Esophagus muscularis mucosa (tissue), 4 donors: ENCODE measurements around the gene COMMD1. TPM values are rescaled to one million over a fixed set of nuclear protein-coding genes. Genes with fewer than 3 reads are reported as not detected.

Experiments used
- DNase-seq: peaks from one replicate; pipeline ENCODE4 v3.0.0-alpha.2; 2017; ENCODE audit errors: extremely low spot score
- H3K27ac ChIP-seq, 4 donors: fragments of 200-600 bp; sonication (generic); replicated peaks in 1 of 4; 1 replicate in 3 of 4; 2 replicates in 1 of 4; pipeline ENCODE4 v1.5.1; 2016 to 2019; ENCODE audit warnings: mild to moderate bottlenecking in 1 of 4
- H3K27me3 ChIP-seq, 4 donors: fragments of 200-600 bp; sonication (generic); one replicate each; pipeline versions ENCODE4 v1.5.1 to v1.6.0; 2016 to 2019
- H3K36me3 ChIP-seq, 4 donors: fragments of 200-600 bp; sonication (generic); one replicate each; pipeline ENCODE4 v1.5.1; 2016 to 2019
- H3K4me1 ChIP-seq, 4 donors: fragments of 200-600 bp; sonication (generic); one replicate each; pipeline ENCODE4 v1.5.1; 2016 to 2019
- H3K4me3 ChIP-seq, 4 donors: fragments of 200-600 bp; sonication (generic); 1 replicate in 2 of 4; 2 replicates in 2 of 4; pipeline ENCODE4 v1.5.1; 2016 to 2019; ENCODE audit warnings: mild to moderate bottlenecking in 4 of 4, moderate library complexity in 1 of 4
- H3K9me3 ChIP-seq, 4 donors: fragments of 200-600 bp; sonication (generic); 1 replicate in 3 of 4; 2 replicates in 1 of 4; pipeline ENCODE4 v1.5.1; 2016 to 2019
- CTCF ChIP-seq, 3 experiments: fragments of 200-600 bp in 2 of 3; fragments of 450-650 bp in 1 of 3; sonication (generic) in 2 of 3; IDR thresholded peaks; one replicate each; pipeline ENCODE4 v1.5.1; 2017 to 2019; ENCODE audit warnings: antibody characterized with exemption in 3 of 3, mild to moderate bottlenecking in 2 of 3, moderate library complexity in 1 of 3
- EP300 ChIP-seq: sonication (generic); formaldehyde crosslinking; IDR thresholded peaks from one replicate; pipeline ENCODE4 v1.6.1; 2017; ENCODE audit warnings: antibody characterized with exemption
- POLR2A ChIP-seq: fragments of 450-650 bp; IDR thresholded peaks from one replicate; pipeline ENCODE4 v1.6.1; 2017; ENCODE audit warnings: antibody characterized with exemption, moderate library complexity, mild to moderate bottlenecking, low read depth
- POLR2AphosphoS5 ChIP-seq, 2 donors: sonication (generic); formaldehyde crosslinking; IDR thresholded peaks; one replicate each; pipeline ENCODE4 v1.6.1; 2017; ENCODE audit warnings: antibody characterized with exemption in 2 of 2
- WGBS: methylation state at CpG from one replicate; pipeline ENCODE4 v1.1.5; 2018; 5-methylcytosine and 5-hydroxymethylcytosine counted together
- intact Hi-C: fragments of 100-400 bp; cut with DNase I; formaldehyde crosslinking; loops from one replicate; pipeline ENCODE4 v1.15.1; 2023
- total RNA-seq, 4 donors: library from RNA; depleted of rRNA; stranded (reverse); fragments of >200 nt; gene quantifications; one replicate each; pipeline versions ENCODE4 v1.1.0 to v1.2.1, GENCODE V29; 2016

Gene COMMD1
- total RNA-seq, 4 donors from 2014 or later: 25.1 to 42.4 (median 37.2) TPM

DNA sequence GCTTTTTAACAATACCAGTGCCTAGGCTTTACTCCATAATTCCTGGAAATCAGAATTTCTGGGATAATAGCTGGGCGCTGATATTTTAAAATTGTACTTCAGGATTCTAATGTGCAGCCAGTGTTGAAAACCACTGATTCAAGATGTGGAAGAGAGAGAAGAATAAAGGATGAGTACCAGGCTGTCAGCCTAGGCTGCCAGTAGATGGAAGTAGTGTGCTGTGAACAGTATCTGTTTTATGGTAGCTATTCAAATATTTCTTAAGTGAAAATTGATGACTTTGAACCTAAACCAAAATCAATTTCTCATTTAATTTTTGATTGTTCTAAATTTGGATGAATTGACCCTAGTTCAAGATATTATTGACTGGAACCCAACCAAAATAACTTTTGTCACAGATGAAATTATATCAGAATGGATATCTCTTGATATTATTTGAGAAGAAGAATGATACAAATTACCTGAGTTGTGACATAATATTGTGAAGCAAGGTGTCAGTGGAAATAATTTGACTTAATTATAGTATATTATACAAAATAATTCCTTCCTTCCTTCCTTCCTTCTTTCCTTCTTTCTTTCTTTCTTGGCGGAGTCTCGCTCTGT lies 88.0 kb downstream of the COMMD1 start:
- no peaks in the 10 kb centered on the region for H3K9me3 ChIP-seq
- no peak overlapping the region for H3K4me3 ChIP-seq
- H3K27me3 ChIP-seq: no peaks in the 10 kb centered on the region
- H3K27ac ChIP-seq: no peak overlapping the region
- TF ChIP-seq POLR2A: no peak
- TF ChIP-seq CTCF (IDR thresholded peaks at IDR 0.05): peak; percentile 56 to 71 (median 64)
- no peak for TF ChIP-seq POLR2AphosphoS5 (IDR thresholded peaks at IDR 0.05)
- H3K36me3 ChIP-seq: no peaks in the 10 kb centered on the region
- H3K4me1 ChIP-seq: peaks cover 0 to 10% (median 3%) of the 10 kb centered on the region in 4 donors
- no peak for DNase-seq
- WGBS: 79% methylated on average over 3 of the region's 3 CpGs
- intact Hi-C loops: loop anchor here (5.0 kb wide), 1 partner anchor 419 kb away; no protein-coding TSS in a partner anchor

DNA sequence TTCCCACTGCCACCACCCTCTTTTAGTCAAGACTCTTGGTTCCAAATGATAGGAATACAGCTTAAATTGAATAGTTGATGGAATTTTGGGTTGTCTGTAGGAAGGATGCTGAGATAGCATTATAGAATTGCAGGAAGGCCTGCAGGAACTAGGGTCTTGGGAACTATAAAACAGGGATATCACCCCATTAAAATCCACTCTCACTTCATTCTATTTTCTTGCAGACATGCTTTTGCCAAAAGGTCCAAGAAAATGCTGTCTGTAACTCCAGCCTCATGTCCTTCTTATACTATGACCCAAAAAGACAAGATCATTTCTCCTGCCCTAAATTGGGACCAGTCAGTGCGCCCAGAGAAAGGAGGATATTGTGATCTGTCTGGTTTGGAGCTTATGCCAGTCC lies 89.1 kb downstream of the COMMD1 start:
- no peaks in the 10 kb centered on the region for H3K36me3 ChIP-seq
- intact Hi-C loops: loop anchor here (5.0 kb wide), 1 partner anchor 418 kb away; no protein-coding TSS in a partner anchor
- WGBS: 85% methylated on average over 1 of the region's 1 CpG
- TF ChIP-seq POLR2AphosphoS5 (IDR thresholded peaks at IDR 0.05): no peak
- TF ChIP-seq EP300: no peak
- no peak overlapping the region for H3K4me3 ChIP-seq
- no peak for DNase-seq
- H3K4me1 ChIP-seq: peaks cover 0 to 10% (median 3%) of the 10 kb centered on the region in 4 donors
- no peak overlapping the region for H3K27ac ChIP-seq
- no peaks in the 10 kb centered on the region for H3K9me3 ChIP-seq
- no peaks in the 10 kb centered on the region for H3K27me3 ChIP-seq

- Histone ChIP-seq H3K9me3 (no peaks in the 10 kb centered on the region), H3K27me3 (no peaks in the 10 kb centered on the region), H3K4me1 (peaks cover 0 to 10% (median 3%) of the 10 kb centered on the region in 4 donors), H3K4me3 (no peak overlapping the region), H3K36me3 (no peaks in the 10 kb centered on the region), H3K27ac (no peak overlapping the region)
- WGBS: 83% methylated on average over 4 of the region's 4 CpGs
- intact Hi-C loops: no loop called here
- no peak for TF ChIP-seq EP300
- no peak for TF ChIP-seq POLR2AphosphoS5 (IDR thresholded peaks at IDR 0.05)
- DNase-seq: no peak
These were observed 89.6 kb downstream of the COMMD1 start for GRCh38 chr2:61995065-61995464.

DNA sequence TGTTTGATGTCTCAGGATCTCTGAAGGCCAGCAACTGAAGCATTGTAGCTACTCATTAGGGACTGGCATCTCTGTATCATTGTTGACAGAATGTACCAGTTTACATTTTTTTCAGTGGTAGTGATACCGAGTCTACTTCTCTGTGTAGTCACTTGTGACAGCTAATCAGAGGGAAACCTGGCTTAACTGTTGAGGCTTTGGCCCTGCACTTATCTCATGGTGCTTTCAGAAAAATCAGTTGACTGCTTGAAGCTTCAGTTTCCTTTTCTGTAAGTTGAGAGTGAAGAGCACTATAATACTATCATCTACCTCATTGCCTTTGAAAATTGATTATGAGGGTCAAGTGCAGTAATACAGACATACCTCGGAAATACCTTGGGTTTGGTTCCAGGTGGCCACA lies 90.0 kb downstream of the COMMD1 start:
- Histone ChIP-seq H3K4me3 (no peak overlapping the region), H3K4me1 (peaks cover 0 to 10% (median 3%) of the 10 kb centered on the region in 4 donors), H3K36me3 (peaks cover 0 to under 1% (median 0%) of the 10 kb centered on the region in 4 donors), H3K27ac (no peak overlapping the region), H3K9me3 (no peaks in the 10 kb centered on the region), H3K27me3 (no peaks in the 10 kb centered on the region)
- intact Hi-C loops: no loop called here
- DNase-seq: no peak
- TF ChIP-seq POLR2AphosphoS5 (IDR thresholded peaks at IDR 0.05) (no peak), EP300 (no peak), CTCF (IDR thresholded peaks at IDR 0.05) (no peak), POLR2A (no peak)
- 83% methylated on average over 2 of the region's 2 CpGs for WGBS

DNA sequence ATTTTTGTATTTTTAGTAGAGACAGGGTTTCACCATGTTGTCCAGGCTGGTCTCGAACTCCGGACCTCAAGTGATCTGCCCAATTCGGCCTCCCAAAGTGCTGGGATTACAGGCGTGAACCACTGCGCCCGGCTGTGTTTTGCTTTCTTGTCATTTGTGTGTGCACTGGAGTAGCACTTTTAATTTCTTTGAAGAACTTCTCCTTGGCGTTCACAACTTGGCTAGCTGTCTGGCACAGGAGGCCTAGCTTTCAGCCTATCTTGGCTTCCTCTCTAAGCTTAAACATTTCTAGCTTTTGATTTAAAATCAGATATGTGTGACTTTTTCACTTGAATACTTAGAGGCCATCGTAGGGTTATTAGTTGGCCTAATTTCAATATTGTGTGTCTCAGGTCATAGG lies 93.0 kb downstream of the COMMD1 start:
- Histone ChIP-seq H3K9me3 (no peaks in the 10 kb centered on the region), H3K27ac (no peak overlapping the region), H3K36me3 (peaks cover 0 to 22% (median 0%) of the 10 kb centered on the region in 4 donors), H3K4me3 (no peak overlapping the region), H3K4me1 (peaks cover 0 to 11% (median 5%) of the 10 kb centered on the region in 4 donors), H3K27me3 (no peaks in the 10 kb centered on the region)
- 89% methylated on average over 8 of the region's 8 CpGs for WGBS
- TF ChIP-seq POLR2AphosphoS5 (IDR thresholded peaks at IDR 0.05) (no peak), EP300 (no peak), POLR2A (no peak), CTCF (IDR thresholded peaks at IDR 0.05) (no peak)
- intact Hi-C loops: no loop called here
- DNase-seq: no peak
